ENCODE measurements around the gene PTCD2.

The PTCD2 gene

DNA sequence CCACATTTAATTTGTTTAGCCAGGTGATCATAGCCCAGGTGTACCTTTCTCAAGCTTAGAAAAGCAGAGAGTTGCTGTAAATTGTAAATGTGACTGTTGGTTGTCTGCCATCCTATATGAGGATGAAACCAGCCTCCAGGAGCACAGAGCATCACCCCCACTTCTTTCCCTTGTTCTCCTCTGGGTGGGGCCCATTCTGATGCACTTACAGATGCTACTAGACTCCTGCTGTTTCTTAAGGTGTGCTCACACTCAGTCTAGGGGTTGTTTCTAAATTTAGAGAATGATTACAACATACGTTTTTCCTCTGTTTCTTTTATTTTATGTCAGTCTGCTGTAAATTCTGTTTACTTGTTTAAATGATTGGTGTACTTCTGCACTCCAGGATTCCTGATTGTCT, 10.5 kb downstream of the PTCD2 start:
- no peak overlapping the region for H3K4me3 ChIP-seq (ENCODE audit: low read depth, low read length)
- DNase-seq (ENCODE audit: low read depth), result no peak

DNA sequence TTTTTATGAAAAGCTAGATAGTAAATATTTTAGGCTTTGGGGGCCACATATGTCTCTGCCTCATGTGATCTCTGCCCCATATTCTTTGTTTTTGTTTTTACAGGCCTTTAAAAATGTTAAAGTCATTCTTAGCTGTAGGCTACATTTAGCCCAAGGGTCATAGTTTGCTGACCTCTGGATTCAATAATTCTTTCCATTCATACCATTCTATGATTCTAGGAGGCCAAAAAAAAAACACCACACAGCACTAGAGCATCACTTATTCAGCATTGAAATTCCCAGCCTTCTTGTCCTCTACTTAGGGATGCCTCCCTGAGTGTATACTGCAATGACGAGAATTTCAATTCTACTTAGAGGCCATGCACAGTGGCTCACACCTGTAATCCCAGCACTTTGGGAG, 17.0 kb downstream of the PTCD2 start:
- no peak overlapping the region for H3K4me3 ChIP-seq (ENCODE audit: low read depth, low read length)
- no peak for DNase-seq (ENCODE audit: low read depth)

DNA sequence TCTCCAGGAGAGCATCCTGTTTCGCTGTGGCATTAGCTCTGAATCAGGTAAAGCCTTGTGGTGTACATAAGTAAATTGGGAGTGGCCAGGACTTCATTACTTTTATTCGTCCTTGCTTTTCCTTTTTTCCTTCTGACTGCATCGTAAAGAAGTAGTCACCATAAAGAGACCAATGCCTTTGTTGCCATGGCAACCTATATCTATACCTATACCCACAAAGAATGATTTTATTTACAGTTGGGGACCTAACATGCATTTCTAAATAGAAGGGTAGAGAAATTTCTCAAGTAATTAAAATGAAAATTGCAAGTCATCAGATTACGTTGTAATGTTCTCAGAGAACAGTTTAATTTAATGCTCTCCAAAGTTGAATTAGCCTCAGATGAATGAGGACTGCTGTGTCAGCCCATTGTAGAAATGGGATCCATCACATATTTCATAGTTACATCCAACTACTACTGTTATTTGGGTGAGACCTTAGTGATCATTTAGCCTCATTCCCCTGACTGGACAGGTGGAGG, 18.6 kb downstream of the PTCD2 start:
- DNase-seq (ENCODE audit: low read depth), result no peak

DNA sequence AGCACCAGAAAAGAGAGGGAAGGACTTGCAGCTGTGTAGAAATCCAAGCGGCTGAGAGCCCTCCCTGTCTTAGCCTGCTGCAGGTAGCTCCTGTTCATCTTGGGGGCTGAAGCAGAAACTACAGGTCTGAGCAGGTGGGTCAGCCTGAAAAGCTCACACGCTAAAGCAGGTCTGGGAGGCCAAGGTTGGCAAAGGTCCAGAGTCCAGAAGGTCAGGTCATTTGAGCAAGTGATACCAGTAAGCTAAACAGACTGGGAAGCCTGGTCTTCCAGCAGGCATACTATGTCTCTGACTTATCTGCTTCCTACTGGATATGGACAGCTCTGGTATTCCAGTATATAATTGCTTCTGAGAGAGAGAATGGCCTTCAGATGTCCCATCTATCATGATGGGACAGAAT, 26.2 kb downstream of the PTCD2 start:
- no peak for DNase-seq (ENCODE audit: low read depth)
- H3K4me3 ChIP-seq (ENCODE audit: low read depth, low read length), result no peak overlapping the region

More for the DNA sequence above, 18.6 kb downstream of the PTCD2 start:
- H3K4me3 ChIP-seq (ENCODE audit: low read depth, low read length), result no peak overlapping the region

DNA sequence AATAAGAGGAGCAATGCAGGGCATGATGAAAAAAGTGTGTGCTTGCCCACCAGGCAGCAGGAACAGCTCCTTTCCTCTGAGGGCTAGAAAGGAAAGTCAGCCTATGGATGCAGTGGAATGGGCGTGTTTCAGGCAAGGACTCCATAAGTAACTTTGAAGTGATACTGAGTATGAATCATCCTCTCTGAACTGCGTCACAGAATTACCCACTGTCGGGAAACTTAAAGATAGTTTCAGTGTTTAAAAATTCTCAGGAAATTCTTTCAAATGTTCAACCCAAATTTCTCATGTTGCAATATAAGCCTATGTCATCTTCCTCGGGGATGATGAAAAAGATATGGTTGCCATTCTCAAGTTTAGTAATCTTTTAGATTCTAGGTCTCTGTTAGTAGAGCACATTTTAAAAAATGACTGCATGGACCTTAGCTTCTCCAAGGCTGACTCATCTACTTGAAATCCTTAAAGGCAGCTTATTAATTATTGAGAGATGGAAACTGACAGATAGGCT, 27.7 kb downstream of the PTCD2 start:
- peak; percentile 88 for DNase-seq (ENCODE audit: low read depth)
- H3K4me3 ChIP-seq (ENCODE audit: low read depth, low read length), result no peak overlapping the region

DNA sequence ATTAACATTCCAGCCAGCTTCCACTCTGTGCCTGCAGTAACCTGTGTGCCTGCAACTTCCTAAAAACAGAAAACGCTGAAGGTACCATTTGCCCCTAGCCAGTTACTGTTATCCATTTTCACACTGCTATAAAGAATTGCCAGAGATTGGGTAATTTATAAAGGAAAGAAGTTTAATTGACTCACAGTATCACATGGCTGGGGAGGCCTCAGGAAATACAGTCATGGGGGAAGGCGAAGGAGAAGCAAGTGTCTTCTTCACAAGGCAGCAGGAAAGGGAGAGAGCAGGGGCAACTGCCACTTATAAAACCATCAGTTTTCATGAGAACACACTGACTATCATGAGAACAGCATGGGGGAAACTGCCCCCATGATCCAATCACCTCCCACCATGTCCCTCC, 31.2 kb downstream of the PTCD2 start:
- no peak overlapping the region for H3K4me3 ChIP-seq (ENCODE audit: low read depth, low read length)
- DNase-seq (ENCODE audit: low read depth), result no peak

DNA sequence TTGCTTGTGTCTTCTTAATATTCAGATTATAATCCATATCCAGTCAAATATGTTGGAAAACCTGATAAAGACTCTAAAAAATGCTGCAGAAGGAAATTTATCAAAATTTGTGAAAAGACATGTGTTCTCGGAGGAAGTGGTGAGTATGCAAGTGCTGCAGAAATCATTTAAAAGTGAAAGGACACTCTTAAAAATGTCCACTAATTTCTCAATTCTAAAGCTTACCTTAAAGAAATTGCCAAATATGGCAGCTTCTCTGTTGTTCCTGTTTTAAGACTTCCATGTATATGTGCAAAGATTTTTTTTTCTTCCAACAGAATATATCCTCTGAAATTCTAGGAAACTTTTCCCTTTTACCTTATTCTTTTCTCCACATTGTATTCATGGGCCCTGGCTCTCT, 32.4 kb downstream of the PTCD2 start:
- H3K4me3 ChIP-seq (ENCODE audit: low read depth, low read length), result no peak overlapping the region
- no peak for DNase-seq (ENCODE audit: low read depth)

DNA sequence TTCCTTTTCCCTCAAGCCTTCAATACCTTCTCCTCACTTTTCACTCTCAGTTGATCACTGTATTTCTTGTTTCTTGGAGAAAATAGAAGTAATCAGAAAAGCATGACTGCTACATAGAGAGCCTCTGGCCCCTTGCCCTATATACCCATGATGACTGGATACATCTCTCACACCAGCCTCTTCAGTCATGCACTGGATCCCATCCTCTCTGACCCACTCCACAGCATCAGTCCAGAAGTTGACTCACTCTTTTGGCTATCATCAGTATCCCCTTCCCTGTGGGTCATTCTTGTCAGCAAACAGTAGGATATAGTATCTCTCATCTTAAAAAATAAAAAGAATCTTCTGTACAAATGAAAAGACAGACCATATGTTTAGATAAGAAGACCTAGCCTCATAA, 32.9 kb downstream of the PTCD2 start:
- H3K4me3 ChIP-seq (ENCODE audit: low read depth, low read length), result no peak overlapping the region
- DNase-seq (ENCODE audit: low read depth), result peak; percentile 89

DNA sequence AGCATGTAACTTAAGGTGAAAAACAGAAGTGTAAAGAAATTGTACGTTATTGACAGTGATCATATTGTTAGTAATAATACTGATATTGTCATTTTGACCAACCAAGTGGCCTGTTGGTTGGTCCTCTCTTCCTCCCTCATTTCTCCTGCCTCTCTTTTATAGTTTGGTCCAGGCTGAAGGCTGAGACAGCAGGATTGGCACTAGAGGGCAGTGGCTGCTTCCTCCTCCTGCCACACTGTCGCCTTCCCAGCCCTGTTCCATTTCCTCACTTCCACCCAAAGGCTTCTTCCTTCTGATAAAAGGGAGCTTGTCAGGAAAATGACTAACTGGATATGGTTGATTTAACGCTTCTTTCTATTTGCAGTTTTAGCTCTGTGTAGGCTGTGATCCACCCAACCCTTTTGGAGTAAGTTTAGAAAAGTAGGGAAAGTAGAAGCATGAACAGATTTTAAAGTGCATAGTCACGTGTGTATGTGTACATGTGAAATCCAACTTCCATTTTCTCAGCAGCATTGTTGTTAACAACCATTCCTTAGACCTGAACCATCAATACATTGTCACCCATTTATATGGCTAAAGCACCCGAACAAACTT, 35.6 kb downstream of the PTCD2 start:
- no peak for DNase-seq (ENCODE audit: low read depth)
- no peak overlapping the region for H3K4me3 ChIP-seq (ENCODE audit: low read depth, low read length)

DNA sequence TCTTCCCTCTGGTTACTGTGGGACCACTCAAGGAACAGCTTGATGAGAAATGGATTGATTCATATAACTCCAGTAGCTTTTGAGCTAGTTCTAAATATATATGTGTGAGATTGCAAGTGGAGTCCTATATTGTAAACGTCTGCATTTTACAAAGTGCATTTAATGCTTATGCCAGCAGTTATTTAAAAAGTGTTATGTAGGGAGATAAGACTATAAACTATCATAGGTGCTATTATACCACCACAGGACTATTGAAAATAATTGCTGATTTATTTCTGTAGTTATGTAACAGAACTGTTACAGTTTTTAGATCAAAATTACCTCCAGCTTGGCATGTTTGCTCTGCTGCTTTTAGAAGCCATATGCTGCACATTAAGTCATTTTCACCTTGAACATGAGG, 36.2 kb downstream of the PTCD2 start:
- no peak for DNase-seq (ENCODE audit: low read depth)
- H3K4me3 ChIP-seq (ENCODE audit: low read depth, low read length), result no peak overlapping the region

DNA sequence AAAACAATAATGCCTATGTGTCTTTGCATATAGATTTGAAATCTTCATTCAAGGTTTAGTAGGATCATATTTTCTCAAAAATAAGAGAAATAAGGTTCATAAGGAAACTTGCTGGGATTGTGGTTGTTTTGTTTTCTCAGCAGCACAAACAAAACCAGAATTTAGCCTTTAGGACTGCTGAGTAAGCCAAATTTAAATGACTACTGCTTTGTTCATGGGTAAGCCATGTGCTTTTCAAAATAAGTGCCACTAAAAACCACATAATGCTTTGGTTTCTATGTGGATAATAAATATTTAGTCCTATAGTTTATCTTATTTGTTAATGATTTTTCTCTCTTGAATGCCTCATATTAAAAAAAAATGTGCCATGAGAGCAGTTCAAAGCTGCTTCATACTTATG, 38.8 kb downstream of the PTCD2 start:
- H3K4me3 ChIP-seq (ENCODE audit: low read depth, low read length), result no peak overlapping the region
- DNase-seq (ENCODE audit: low read depth), result no peak

DNA sequence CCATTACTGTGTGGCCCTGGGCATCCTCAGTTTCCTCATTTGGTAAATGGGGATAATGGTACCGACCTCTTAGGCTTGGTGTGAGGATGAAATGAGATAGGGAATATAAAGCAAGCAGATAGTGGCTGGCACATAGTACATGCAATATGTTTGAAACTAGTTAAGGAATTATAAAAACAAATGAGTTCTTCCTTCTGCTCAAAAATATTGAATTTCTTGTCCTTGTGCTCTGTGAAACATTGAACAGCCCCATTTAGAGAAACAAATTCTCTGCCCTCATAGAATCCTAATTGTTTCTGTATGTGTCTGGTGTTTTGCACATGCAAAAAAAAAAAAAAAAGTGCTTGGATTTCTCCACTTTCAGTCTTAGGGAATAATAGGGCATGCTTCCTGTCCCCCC, 39.7 kb downstream of the PTCD2 start:
- no peak for DNase-seq (ENCODE audit: low read depth)
- H3K4me3 ChIP-seq (ENCODE audit: low read depth, low read length), result no peak overlapping the region

DNA sequence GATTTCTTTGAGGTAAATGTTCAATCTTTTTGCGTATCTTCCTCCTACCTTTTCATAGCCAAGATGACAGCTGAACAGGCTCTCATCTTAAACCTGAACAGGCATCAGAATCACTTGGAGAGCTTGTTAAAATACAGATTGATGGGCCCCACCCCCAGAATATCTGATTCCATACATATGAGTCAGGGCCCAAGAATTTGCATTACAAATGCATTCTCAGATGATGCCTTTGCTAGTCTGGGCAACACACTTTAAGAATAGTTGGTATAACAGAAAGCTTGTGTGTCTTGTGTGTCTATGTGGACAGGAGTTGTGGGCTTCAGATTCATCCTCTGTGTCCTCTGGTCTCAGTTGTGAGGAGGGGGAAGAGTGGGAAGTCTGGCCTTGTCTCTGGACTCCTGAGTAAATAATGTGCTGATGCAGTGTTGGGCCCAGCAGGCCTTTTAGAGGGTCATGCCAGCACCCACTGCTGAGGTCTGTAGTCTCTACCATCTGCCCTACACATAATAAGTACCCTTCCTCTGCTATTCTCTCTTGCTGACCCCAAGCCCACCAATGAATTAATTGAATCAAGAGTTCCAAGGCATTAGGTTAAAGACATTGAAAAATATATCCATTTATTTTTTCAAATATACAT, 43.1 kb downstream of the PTCD2 start:
- DNase-seq (ENCODE audit: low read depth), result peak; percentile 50
- no peak overlapping the region for H3K4me3 ChIP-seq (ENCODE audit: low read depth, low read length)

DNA sequence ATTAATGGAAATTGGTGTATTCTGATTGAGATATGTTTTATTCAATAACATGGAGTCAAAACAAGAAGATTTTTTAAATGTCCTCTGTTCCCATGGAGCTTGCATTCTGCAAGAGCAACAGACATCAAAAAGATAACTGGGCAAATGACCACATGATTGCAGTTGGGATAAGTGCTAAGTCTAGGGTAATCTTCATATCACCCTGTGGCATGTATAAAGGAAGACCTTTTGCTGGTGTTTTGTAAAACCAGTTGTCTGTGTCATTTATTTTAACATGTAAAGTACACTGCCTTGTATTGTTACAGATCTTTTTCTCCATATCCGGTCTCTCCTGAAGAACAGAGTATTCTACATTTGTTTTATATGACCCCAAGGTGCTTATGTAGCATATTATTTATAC, 44.0 kb downstream of the PTCD2 start:
- H3K4me3 ChIP-seq (ENCODE audit: low read depth, low read length), result no peak overlapping the region
- DNase-seq (ENCODE audit: low read depth), result no peak

DNA sequence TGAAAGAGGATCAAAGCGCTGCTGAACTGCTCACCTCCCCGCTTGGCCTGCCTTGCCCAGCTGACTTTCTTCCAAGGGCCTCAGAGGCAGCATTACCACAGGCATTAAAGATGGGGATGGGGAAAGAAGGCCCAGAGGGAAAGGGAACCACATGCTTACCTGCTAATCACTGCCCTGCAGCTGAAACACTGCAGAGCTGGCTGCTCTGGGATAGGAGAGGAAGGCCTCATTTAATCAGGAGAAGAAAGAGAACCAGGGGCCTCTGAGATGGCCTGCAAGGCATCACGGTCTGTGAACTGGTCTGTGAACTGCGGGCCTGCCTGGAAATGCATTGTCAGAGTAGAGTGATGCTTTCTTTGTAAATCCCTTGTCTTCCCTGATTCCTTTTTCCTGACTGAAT, 44.8 kb downstream of the PTCD2 start:
- H3K4me3 ChIP-seq (ENCODE audit: low read depth, low read length), result no peak overlapping the region
- no peak for DNase-seq (ENCODE audit: low read depth)

DNA sequence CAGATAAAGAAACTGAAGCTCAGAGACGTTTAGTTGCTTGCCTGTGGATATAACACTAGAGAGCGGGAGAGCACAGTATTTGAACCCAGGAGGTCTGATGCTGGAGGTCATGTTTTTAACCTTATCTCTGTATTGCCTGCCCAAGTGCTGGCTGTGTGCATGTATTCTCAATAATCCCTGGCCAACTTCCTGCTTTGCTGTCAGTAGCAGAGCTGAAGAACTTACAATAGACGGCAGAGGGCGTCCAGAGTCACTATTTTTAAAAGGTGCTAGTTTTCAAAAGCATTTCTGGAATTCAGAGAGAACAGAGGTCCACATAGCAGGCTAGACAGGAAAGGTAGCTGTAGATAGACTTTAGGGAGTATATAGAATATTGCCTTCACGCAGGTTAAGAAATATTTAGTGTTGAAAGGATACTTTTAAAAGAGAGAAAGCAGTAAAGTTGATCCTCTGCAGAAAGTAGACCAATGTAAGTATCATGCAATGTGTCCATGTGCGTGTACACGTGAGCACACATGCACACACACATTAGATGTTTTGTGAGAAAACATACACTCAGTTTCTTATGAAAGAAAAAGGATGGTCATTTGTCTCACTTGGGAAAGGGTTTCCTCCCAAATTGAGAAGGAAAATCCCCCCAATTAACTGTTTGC, 46.3 kb downstream of the PTCD2 start:
- no peak for DNase-seq (ENCODE audit: low read depth)
- H3K4me3 ChIP-seq (ENCODE audit: low read depth, low read length), result no peak overlapping the region

DNA sequence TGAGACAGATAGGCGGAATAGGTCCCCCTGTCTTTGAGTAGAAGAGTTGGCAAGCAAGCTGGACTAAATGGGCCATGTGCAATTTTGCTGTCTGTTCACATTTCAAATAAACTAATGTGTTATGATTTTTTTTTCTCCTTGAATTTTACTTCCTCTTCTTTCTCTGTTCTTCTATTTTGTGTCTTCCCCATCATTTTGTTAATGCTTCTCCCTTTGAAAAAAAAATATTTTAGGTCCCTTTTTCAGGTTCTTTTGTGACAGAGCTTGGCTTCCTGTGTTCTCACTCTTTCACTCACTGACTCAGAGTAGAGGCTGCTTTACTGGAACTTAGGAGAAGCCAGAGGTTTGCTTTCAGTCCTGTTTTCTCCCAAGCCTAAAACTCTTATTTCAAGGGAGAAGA, 48.1 kb downstream of the PTCD2 start:
- no peak for DNase-seq (ENCODE audit: low read depth)
- H3K4me3 ChIP-seq (ENCODE audit: low read depth, low read length), result no peak overlapping the region

DNA sequence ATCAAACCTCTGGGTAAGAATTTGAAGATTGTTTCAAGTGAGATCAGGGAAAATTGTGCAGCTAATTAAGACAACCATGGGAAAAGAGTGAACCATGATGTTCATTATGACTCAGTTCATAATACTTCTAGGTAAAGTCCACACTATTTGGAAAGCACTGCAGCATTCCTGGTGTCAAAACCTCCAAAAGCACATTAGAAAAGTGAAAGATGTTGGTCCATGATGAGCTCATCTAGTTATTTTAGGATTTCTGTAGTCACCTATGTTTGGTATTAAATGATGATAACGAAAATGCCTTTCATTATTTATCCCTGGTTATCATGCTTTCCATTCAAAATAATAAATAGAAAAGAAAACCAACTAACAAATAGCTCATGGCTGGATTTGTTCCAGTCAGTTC, 49.1 kb downstream of the PTCD2 start:
- H3K4me3 ChIP-seq (ENCODE audit: low read depth, low read length), result no peak overlapping the region
- DNase-seq (ENCODE audit: low read depth), result no peak

DNA sequence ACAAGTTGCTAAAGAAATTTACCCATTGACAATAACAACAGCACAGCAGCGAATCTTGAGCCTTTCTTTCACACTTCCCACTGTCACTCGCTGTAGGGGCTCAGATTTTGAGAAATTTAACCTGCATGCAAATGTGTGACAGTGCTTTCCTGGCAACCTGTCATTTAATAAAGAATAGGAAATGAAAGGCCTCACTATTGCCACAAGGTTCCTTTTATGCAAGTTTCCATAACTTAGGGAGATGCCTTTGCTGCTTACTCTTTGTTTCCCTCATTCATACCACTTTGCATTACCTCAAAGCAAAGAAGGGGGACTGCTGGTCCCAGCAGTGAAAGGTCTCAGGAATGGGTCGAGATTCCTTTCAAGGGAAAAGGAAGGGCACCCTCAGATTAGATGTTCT, 49.5 kb downstream of the PTCD2 start:
- DNase-seq (ENCODE audit: low read depth), result no peak
- H3K4me3 ChIP-seq (ENCODE audit: low read depth, low read length), result no peak overlapping the region

DNA sequence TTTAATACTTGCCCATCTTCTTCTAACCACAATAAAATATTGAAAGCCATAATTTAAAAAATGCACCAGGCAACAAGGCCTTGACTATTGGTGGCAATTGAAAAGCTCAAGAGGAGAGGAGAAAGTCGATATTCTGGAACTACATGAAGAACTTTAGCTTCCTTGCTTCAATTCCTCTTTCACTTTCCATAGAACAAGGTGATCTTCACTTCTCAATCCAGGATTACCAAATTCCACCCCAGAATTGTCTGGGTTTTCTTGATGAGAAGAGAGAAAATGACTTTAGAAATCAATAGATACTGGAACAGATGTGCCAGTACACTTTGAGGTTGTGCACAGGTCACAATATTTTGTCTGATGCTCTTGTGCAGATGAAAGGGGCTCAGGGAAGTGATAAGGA, 52.2 kb downstream of the PTCD2 start:
- no peak overlapping the region for H3K4me3 ChIP-seq (ENCODE audit: low read depth, low read length)
- DNase-seq (ENCODE audit: low read depth), result no peak

DNA sequence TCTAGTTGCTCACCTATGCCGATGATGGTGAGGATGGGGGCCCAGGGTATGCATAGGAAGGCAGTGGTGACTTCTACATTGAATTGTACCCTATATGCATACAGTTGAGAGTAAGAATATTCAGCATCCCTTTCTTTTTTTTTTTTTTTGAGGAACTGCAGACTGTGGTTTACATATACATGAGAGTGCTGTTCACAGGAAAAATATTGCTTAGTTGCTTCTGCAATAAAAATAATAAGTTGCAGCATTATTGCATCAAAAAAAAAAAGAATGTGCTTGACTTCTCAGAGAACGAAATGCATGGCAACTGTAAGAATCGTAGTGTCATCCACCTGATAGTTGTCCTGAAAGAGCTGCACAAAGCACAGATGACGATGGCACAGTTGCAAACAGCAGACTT, 52.8 kb downstream of the PTCD2 start:
- DNase-seq (ENCODE audit: low read depth), result no peak
- H3K4me3 ChIP-seq (ENCODE audit: low read depth, low read length), result no peak overlapping the region

All from skeletal muscle cell (primary cell).